ENCODE results near the gene DPF3.
"Not testable (repeated sequence)": the region's sequence is repeated elsewhere in the genome, so short reads cannot be mapped to it uniquely, and the experiment has no call there.

DPF3 gene

GRCh38 chr14:72878746-72879145 lies 15.2 kb downstream of the DPF3 start:
- DNase-seq, result no peak

- DNase-seq, result no peak
Observed at GRCh38 chr14:72876710-72877063, 17.2 kb downstream of the DPF3 start.

GRCh38 chr14:72876005-72876709 lies 17.7 kb downstream of the DPF3 start:
- DNase-seq, result no peak

- not testable (repeated sequence) for DNase-seq
Observed at GRCh38 chr14:72870878-72871277, 23.0 kb downstream of the DPF3 start.

GRCh38 chr14:72869407-72870329 lies 24.2 kb downstream of the DPF3 start:
- DNase-seq, result no peak

GRCh38 chr14:72868500-72868899 lies 25.4 kb downstream of the DPF3 start:
- no peak for DNase-seq

- DNase-seq, result no peak
Observed at GRCh38 chr14:72864712-72865365, 29.1 kb downstream of the DPF3 start.

- no peak for DNase-seq
Observed at GRCh38 chr14:72863216-72864006, 30.5 kb downstream of the DPF3 start.

- no peak for DNase-seq
Observed at GRCh38 chr14:72856530-72857266, 37.2 kb downstream of the DPF3 start.

GRCh38 chr14:72855913-72856312 lies 38.0 kb downstream of the DPF3 start:
- DNase-seq, result no peak

GRCh38 chr14:72852194-72852593 lies 41.7 kb downstream of the DPF3 start:
- no peak for DNase-seq

GRCh38 chr14:72851635-72852034 lies 42.3 kb downstream of the DPF3 start:
- DNase-seq, result no peak

GRCh38 chr14:72850360-72850759 lies 43.5 kb downstream of the DPF3 start:
- no peak for DNase-seq

GRCh38 chr14:72849222-72849621 lies 44.7 kb downstream of the DPF3 start:
- DNase-seq, result no peak

- DNase-seq, result no peak
Observed at GRCh38 chr14:72847721-72848120, 46.2 kb downstream of the DPF3 start.

GRCh38 chr14:72845683-72846082 lies 48.2 kb downstream of the DPF3 start:
- no peak for DNase-seq

GRCh38 chr14:72845196-72845595 lies 48.7 kb downstream of the DPF3 start:
- no peak for DNase-seq

GRCh38 chr14:72844524-72844923 lies 49.4 kb downstream of the DPF3 start:
- no peak for DNase-seq

GRCh38 chr14:72839753-72840607 lies 53.9 kb downstream of the DPF3 start:
- DNase-seq, result no peak

GRCh38 chr14:72839351-72839750 lies 54.5 kb downstream of the DPF3 start:
- DNase-seq, result no peak

GRCh38 chr14:72836085-72836484 lies 57.8 kb downstream of the DPF3 start:
- no peak for DNase-seq
